Fibroblast of lung (primary cell): ENCODE results near the gene MYOZ3.

Experiments used
- CTCF ChIP-seq, 2 donors: IDR thresholded peaks in 1 of 2; conservative IDR thresholded peaks in 1 of 2; 1 replicate in 1 of 2; 2 replicates in 1 of 2; pipeline ENCODE4 v1.5.1; 2011 to 2012; ENCODE audit warnings: low read length in 2 of 2, control low read depth in 1 of 2, inconsistent platforms in 1 of 2, low read depth in 1 of 2, mild to moderate bottlenecking in 1 of 2
- EZH2 ChIP-seq: IDR thresholded peaks from 2 replicates; pipeline ENCODE4 v1.5.1; 2012; ENCODE audit warnings: low read length, control low read depth, mild to moderate bottlenecking; ENCODE audit errors: missing control alignments

DNA sequence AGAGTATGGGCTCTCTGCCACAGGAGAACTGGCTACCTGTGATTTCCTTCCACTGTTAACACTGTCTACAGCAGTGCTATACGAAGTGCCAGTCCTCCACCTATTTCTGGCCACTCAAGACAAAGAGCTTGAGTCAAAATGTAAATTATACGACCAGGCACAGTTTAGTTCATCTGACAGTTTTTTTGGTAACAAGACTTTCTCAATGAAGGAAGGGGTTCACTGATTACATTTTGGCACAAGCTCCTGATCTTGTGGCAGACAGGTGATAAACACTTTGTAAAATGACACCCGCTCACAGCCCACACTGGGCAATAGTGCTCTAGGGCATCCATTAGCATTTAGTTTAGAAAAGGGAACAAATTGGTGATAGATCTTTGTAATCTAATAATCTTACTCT, 31.2 kb downstream of the MYOZ3 start:
- TF ChIP-seq EZH2 (no peak), CTCF (conservative IDR thresholded peaks at IDR 0.05 in 1 of 2, IDR thresholded peaks at IDR 0.05 in 1 of 2; ENCODE audit: low read depth in 1 of 2, low read length in 2 of 2) (no peak)
